IPS DF 6.9 (cell line): ENCODE measurements around the gene HMGXB4.
A peak's percentile ranks its signal among the peaks of the same experiment; 100 is the strongest.

ENCODE experiments used
- DNase-seq: peaks from one replicate; pipeline ENCODE4 v3.0.0-alpha.2; 2013; ENCODE audit warnings: low read depth, low spot score
- H3K27ac ChIP-seq: one replicate; pipeline ENCODE4 v1.5.1; 2013; ENCODE audit warnings: low read length, control low read depth
- H3K27me3 ChIP-seq: 2 replicates; pipeline ENCODE4 v1.6.1; 2013; ENCODE audit warnings: mild to moderate bottlenecking, low read length; ENCODE audit not compliant: control insufficient read depth, insufficient read depth
- H3K36me3 ChIP-seq: 2 replicates; pipeline ENCODE4 v1.6.1; 2013; ENCODE audit warnings: low read length; ENCODE audit not compliant: control insufficient read depth, insufficient read depth
- H3K4me1 ChIP-seq: 2 replicates; pipeline ENCODE4 v1.6.1; 2013; ENCODE audit warnings: low read length; ENCODE audit not compliant: control insufficient read depth, insufficient read depth
- H3K4me3 ChIP-seq: 2 replicates; pipeline ENCODE4 v1.5.1; 2013; ENCODE audit warnings: mild to moderate bottlenecking, low read length
- H3K9me3 ChIP-seq: 2 replicates; pipeline ENCODE4 v1.6.1; 2013; ENCODE audit warnings: low read length, inconsistent platforms; ENCODE audit not compliant: control insufficient read depth, insufficient read depth
- WGBS: extraction: QIAGEN DNeasy Blood & Tissue Kit; methylation state at CpG from one replicate; pipeline ENCODE4 v1.1.7; 2013; ENCODE audit warnings: mixed read lengths, missing lambda C conversion rate; ENCODE audit not compliant: insufficient read length, insufficient coverage; 5-methylcytosine and 5-hydroxymethylcytosine counted together

HMGXB4 gene, protein sequence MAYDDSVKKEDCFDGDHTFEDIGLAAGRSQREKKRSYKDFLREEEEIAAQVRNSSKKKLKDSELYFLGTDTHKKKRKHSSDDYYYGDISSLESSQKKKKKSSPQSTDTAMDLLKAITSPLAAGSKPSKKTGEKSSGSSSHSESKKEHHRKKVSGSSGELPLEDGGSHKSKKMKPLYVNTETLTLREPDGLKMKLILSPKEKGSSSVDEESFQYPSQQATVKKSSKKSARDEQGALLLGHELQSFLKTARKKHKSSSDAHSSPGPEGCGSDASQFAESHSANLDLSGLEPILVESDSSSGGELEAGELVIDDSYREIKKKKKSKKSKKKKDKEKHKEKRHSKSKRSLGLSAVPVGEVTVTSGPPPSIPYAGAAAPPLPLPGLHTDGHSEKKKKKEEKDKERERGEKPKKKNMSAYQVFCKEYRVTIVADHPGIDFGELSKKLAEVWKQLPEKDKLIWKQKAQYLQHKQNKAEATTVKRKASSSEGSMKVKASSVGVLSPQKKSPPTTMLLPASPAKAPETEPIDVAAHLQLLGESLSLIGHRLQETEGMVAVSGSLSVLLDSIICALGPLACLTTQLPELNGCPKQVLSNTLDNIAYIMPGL

DNA sequence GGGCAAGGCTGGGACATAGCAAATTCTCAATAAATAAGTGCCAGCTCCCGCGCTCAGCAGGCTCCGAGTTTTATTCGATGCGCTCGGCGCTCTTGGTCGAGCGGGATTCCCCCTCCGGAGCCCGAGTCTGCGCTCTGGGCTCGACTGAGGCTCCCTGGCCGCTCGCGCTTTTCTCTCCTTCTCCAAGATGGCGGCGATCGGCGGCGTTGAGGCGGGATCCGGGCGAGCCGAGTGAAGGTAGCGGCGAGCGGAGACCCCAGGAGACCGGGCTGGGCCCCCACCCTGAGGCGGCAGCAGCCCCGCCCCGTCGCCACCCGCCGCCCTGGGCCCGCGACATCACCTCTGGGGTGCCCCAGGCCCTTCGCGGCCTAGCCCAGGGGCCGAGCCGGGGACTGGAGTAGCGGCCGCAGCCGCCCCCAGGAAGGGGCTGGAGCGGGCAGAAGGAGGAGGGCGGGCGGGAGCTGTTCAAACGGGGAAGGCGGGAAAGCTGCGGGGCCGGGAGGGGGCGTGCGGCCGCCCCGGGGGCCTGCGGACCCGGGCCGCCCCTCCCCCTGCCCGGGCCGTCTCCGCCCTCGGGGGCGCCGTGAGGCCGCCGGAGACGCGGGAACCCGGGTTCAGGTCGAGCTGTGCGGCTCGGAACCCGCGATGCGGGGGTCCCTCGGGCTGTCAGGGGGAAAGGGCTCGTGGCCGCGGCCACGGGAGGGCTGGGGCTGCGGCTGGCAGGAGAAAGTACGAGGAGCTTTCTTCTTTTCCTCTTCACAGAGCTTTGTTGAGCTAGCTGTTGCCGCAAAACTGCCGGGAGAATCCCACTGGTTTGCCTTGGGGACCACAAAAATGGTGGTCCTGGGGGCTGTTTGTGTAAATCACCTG is at the start of gene HMGXB4:
Gene HMGXB4 (plus strand): TSS at position 173 of the 870 bp plus-strand sequence. CDS start 4,898 bp downstream, outside the sequence.
- Histone ChIP-seq H3K9me3 (no peaks in the 10 kb centered on the region), H3K4me1 (no peaks in the 10 kb centered on the region), H3K4me3 (peak within 1 kb of the TSS; percentile 99), H3K36me3 (peaks cover 5% of the 10 kb centered on the region; the same call in 1 of the 2 replicates), H3K27me3 (no peaks in the 10 kb centered on the region), H3K27ac (no peak within 1 kb of the TSS)
- WGBS = no CpG with 5 or more reads among the region's 84 CpGs
- DNase-seq = peak; percentile 48

DNA sequence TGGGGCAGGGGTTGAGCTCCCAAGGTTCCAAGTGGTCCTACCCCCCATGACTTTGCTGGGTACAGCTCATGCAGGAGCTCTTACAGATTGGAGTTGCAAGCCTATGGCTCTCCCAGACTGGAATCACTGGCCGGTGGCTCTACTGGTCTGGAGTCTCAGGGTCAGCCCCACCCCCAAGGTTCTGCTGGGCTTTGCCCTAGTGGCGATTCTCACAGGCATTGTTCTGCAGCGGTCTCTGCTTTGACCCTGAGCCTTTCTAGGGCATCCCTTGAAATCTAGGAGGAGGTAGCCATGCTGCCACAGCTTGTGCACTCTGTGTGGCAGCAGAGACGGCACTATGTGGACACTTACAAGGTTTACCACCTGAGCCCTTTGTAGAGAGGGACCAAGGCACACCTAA is 49.3 kb upstream of the HMGXB4 start:
- DNase-seq = no peak

GRCh38 chr22:35209203-35209602 is 48.1 kb upstream of the HMGXB4 start:
- no peak overlapping the region for H3K4me3 ChIP-seq
- no peak for DNase-seq
- no peak overlapping the region for H3K27ac ChIP-seq
- H3K4me1 ChIP-seq = no peaks in the 10 kb centered on the region
- H3K27me3 ChIP-seq = no peaks in the 10 kb centered on the region
- no CpG with 5 or more reads among the region's 7 CpGs for WGBS
- H3K36me3 ChIP-seq = no peaks in the 10 kb centered on the region
- H3K9me3 ChIP-seq = no peaks in the 10 kb centered on the region

More for the DNA sequence above, 49.3 kb upstream of the HMGXB4 start:
- WGBS = no CpG with 5 or more reads among the region's 4 CpGs
- no peaks in the 10 kb centered on the region for H3K36me3 ChIP-seq
- H3K4me3 ChIP-seq = no peak overlapping the region
- H3K9me3 ChIP-seq = no peaks in the 10 kb centered on the region
- H3K4me1 ChIP-seq = no peaks in the 10 kb centered on the region
- no peak overlapping the region for H3K27ac ChIP-seq
- H3K27me3 ChIP-seq = no peaks in the 10 kb centered on the region

DNA sequence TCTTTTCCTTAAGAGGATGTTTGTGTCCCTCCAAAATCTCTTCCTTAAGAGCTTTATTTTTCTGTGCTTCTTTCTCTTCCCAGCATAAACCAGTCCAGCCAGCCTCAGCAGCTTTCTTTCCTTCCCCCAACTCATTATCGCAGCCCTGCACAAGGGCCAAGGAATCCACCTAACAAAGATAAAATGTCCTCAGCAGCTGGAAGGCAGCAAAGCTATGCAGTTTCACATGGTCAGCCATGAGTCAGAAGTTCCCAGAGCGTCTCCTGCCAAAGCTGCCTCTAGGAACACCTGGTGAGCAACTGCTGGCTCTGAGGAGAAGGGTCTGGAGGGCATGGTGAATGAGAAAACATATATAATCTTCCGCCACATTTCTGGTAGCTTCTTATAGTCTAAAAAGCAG is 45.3 kb upstream of the HMGXB4 start:
- no CpG with 5 or more reads among the region's 3 CpGs for WGBS
- no peaks in the 10 kb centered on the region for H3K9me3 ChIP-seq
- no peaks in the 10 kb centered on the region for H3K27me3 ChIP-seq
- no peaks in the 10 kb centered on the region for H3K36me3 ChIP-seq
- no peak overlapping the region for H3K27ac ChIP-seq
- DNase-seq = no peak
- no peak overlapping the region for H3K4me3 ChIP-seq
- H3K4me1 ChIP-seq = no peaks in the 10 kb centered on the region

DNA sequence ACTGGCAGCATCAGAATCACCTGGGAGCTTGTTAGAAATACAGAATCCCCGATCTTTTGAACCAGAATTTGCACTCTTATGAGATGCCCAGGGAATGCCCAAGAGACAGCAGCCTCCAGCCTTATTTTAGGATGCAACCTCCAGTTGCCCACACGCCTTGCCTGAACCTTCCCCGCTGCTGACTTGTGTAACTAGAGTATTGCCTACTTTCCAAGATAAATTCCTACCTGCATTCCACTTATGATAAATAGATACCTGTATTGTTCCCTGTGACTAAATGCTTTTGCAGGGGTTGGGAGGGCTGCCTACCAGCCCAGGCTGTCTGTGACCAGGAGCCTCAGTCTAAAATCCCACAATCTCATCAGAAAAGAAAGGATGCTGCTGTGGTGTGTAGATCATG is 44.3 kb upstream of the HMGXB4 start:
- no peak for DNase-seq
- Histone ChIP-seq H3K27ac (no peak overlapping the region), H3K4me3 (no peak overlapping the region), H3K27me3 (no peaks in the 10 kb centered on the region), H3K9me3 (no peaks in the 10 kb centered on the region), H3K36me3 (no peaks in the 10 kb centered on the region), H3K4me1 (no peaks in the 10 kb centered on the region)
- no CpG with 5 or more reads among the region's 3 CpGs for WGBS

GRCh38 chr22:35214968-35215367 is 42.3 kb upstream of the HMGXB4 start:
- no CpG with 5 or more reads among the region's 6 CpGs for WGBS
- H3K27ac ChIP-seq = no peak overlapping the region
- H3K27me3 ChIP-seq = no peaks in the 10 kb centered on the region
- DNase-seq = no peak
- no peaks in the 10 kb centered on the region for H3K4me1 ChIP-seq
- no peak overlapping the region for H3K4me3 ChIP-seq
- no peaks in the 10 kb centered on the region for H3K36me3 ChIP-seq
- H3K9me3 ChIP-seq = no peaks in the 10 kb centered on the region

GRCh38 chr22:35215993-35216392 is 41.3 kb upstream of the HMGXB4 start:
- H3K27ac ChIP-seq = no peak overlapping the region
- no peaks in the 10 kb centered on the region for H3K36me3 ChIP-seq
- no CpG with 5 or more reads among the region's 3 CpGs for whole genome bisulfite sequencing
- H3K27me3 ChIP-seq = no peaks in the 10 kb centered on the region
- no peak overlapping the region for H3K4me3 ChIP-seq
- no peak for DNase-seq
- H3K4me1 ChIP-seq = no peaks in the 10 kb centered on the region
- H3K9me3 ChIP-seq = no peaks in the 10 kb centered on the region

DNA sequence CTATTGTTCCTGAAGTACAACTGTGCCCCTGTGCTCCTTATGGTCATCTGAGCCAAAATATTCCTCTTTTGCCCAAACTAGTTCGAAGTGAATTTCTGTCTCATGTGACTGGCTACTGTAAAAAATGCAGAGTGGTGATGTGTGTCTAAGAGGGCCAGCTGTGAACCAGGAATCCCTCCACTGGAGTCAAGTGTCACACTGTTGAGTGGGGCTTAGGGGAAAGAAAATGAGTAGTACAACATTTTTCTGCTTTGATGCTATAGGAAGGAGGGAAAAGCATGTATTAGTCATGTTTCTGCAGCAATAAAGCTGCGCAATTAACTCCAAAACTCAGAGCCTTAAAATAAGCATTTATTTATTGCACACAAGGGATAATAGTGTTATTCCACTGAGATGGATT is 39.8 kb upstream of the HMGXB4 start:
- H3K4me3 ChIP-seq = no peak overlapping the region
- no CpG with 5 or more reads among the region's 2 CpGs for WGBS
- H3K27me3 ChIP-seq = no peaks in the 10 kb centered on the region
- no peaks in the 10 kb centered on the region for H3K36me3 ChIP-seq
- DNase-seq = no peak
- H3K4me1 ChIP-seq = no peaks in the 10 kb centered on the region
- no peaks in the 10 kb centered on the region for H3K9me3 ChIP-seq
- H3K27ac ChIP-seq = no peak overlapping the region

DNA sequence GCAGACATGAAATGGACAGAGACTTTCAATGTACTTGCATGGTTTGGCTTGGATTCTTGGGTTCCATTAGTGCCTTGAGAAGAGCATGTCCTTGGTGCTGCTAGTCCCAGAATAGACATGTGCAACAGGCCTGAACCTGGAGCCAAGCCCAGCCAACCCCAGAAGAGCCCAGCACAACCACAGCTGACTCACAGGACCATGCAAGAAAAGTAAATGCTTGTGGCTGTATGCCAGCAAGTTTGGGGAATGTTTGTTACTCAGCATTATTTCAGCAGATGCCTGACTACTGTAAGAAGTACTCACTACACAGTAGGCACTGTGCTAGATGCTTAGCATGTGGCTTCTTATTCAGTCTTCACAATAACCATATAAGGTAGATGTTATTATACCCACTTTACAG is 39.2 kb upstream of the HMGXB4 start:
- Histone ChIP-seq H3K27me3 (no peaks in the 10 kb centered on the region), H3K36me3 (no peaks in the 10 kb centered on the region), H3K9me3 (no peaks in the 10 kb centered on the region), H3K27ac (no peak overlapping the region), H3K4me3 (no peak overlapping the region), H3K4me1 (no peaks in the 10 kb centered on the region)
- no peak for DNase-seq

DNA sequence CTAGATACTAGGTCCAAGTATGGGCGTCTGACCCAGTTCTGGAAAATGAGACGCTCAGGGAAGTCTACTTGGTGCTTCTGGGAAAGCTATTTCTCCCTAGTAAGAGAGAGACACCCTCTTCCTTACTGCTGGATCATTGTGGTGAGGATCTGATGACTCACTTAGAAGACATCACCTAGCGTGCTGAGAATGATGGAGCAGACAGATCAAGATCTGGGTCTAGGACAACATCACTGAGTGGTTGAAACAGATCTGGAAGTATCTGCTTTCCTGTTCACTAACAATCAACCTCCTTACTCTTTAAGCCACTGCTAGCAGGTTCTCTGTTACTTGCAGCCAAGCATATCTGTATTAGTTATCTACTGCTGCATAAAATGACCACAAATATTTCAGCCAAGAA is 38.3 kb upstream of the HMGXB4 start:
- Histone ChIP-seq H3K9me3 (no peaks in the 10 kb centered on the region), H3K4me3 (no peak overlapping the region), H3K27ac (no peak overlapping the region), H3K27me3 (no peaks in the 10 kb centered on the region), H3K4me1 (no peaks in the 10 kb centered on the region), H3K36me3 (no peaks in the 10 kb centered on the region)
- no peak for DNase-seq
- no CpG with 5 or more reads among the region's 3 CpGs for WGBS
